ENCODE measurements around the gene ARMH4.
"Not testable (repeated sequence)": the region's sequence is repeated elsewhere in the genome, so short reads cannot be mapped to it uniquely, and the experiment has no call there.

ARMH4 gene

GRCh38 chr14:58141893-58142292 is 10.1 kb downstream of the ARMH4 start:
- DNase-seq = no peak

GRCh38 chr14:58138714-58139482 is 13.1 kb downstream of the ARMH4 start:
- DNase-seq = no peak

GRCh38 chr14:58138031-58138713 is 13.8 kb downstream of the ARMH4 start:
- no peak for DNase-seq

GRCh38 chr14:58133739-58134138 is 18.3 kb downstream of the ARMH4 start:
- DNase-seq = no peak

GRCh38 chr14:58131386-58131785 is 20.6 kb downstream of the ARMH4 start:
- DNase-seq = no peak

GRCh38 chr14:58130116-58130782 is 21.8 kb downstream of the ARMH4 start:
- DNase-seq = no peak

- no peak for DNase-seq
Observed at GRCh38 chr14:58129208-58129607, 22.8 kb downstream of the ARMH4 start.

- DNase-seq = no peak
Observed at GRCh38 chr14:58128416-58128815, 23.6 kb downstream of the ARMH4 start.

GRCh38 chr14:58122546-58122945 is 29.5 kb downstream of the ARMH4 start:
- not testable (repeated sequence) for DNase-seq

- no peak for DNase-seq
Observed at GRCh38 chr14:58121530-58122186, 30.4 kb downstream of the ARMH4 start.

- no peak for DNase-seq
Observed at GRCh38 chr14:58119381-58119780, 32.6 kb downstream of the ARMH4 start.

GRCh38 chr14:58118097-58118815 is 33.8 kb downstream of the ARMH4 start:
- no peak for DNase-seq

GRCh38 chr14:58109744-58110143 is 42.3 kb downstream of the ARMH4 start:
- no peak for DNase-seq

GRCh38 chr14:58108717-58109116 is 43.3 kb downstream of the ARMH4 start:
- DNase-seq = no peak

- DNase-seq = peak; percentile 35
Observed at GRCh38 chr14:58107947-58108552, 44.0 kb downstream of the ARMH4 start.

- DNase-seq = no peak
Observed at GRCh38 chr14:58107041-58107440, 45.0 kb downstream of the ARMH4 start.

GRCh38 chr14:58106446-58106845 is 45.6 kb downstream of the ARMH4 start:
- no peak for DNase-seq

GRCh38 chr14:58104808-58105207 is 47.2 kb downstream of the ARMH4 start:
- DNase-seq = no peak

- no peak for DNase-seq
Observed at GRCh38 chr14:58100735-58101368, 51.2 kb downstream of the ARMH4 start.

- no peak for DNase-seq
Observed at GRCh38 chr14:58099682-58100081, 52.3 kb downstream of the ARMH4 start.

- no peak for DNase-seq
Observed at GRCh38 chr14:58098507-58098906, 53.5 kb downstream of the ARMH4 start.

GRCh38 chr14:58096731-58097130 is 55.3 kb downstream of the ARMH4 start:
- no peak for DNase-seq
